SK-N-SH treated with all-trans-retinoic acid at 6 μM for 48 hours (cell line): ENCODE results near the gene PCNA.

Source experiments
- ARNTL ChIP-seq: fragments of 450-650 bp; formaldehyde crosslinking; IDR thresholded peaks from 2 replicates; pipeline ENCODE4 v1.5.0; 2020; ENCODE audit warnings: low read depth, mild to moderate bottlenecking, moderate library complexity, borderline replicate concordance
- BACH2 ChIP-seq: fragments of 250-450 bp; sonication (Bioruptor Pico); IDR thresholded peaks from 2 replicates; pipeline ENCODE4 v1.9.0; 2021; ENCODE audit warnings: mild to moderate bottlenecking, borderline replicate concordance
- GLIS3 ChIP-seq: fragments of 250-450 bp; sonication (Bioruptor Pico); IDR thresholded peaks from 2 replicates; pipeline ENCODE4 v1.5.0; 2020; ENCODE audit warnings: mild to moderate bottlenecking, moderate library complexity
- OSR1 ChIP-seq: fragments of 250-450 bp; sonication (Bioruptor Pico); IDR thresholded peaks from 2 replicates; pipeline ENCODE4 v1.8.0; 2022; ENCODE audit warnings: moderate library complexity, mild to moderate bottlenecking, inconsistent platforms
- ZC3H10 ChIP-seq: fragments of 250-450 bp; sonication (Bioruptor Pico); IDR thresholded peaks from 2 replicates; pipeline ENCODE4 v1.5.1; 2021; ENCODE audit warnings: mild to moderate bottlenecking, moderate library complexity
- ZFP30 ChIP-seq: fragments of 450-650 bp; formaldehyde crosslinking; IDR thresholded peaks from 2 replicates; pipeline ENCODE4 v1.5.0; 2022; ENCODE audit warnings: mild to moderate bottlenecking, moderate library complexity
- ZNF565 ChIP-seq: fragments of 450-650 bp; formaldehyde crosslinking; conservative IDR thresholded peaks from 2 replicates; pipeline ENCODE4 v1.5.0; 2020; ENCODE audit warnings: low read depth, mild to moderate bottlenecking, moderate library complexity
- ZNF70 ChIP-seq: fragments of 450-650 bp; formaldehyde crosslinking; IDR thresholded peaks from 2 replicates; pipeline ENCODE4 v1.5.0; 2020; ENCODE audit warnings: mild to moderate bottlenecking, moderate library complexity
- ZNF8 ChIP-seq: fragments of 450-650 bp; formaldehyde crosslinking; IDR thresholded peaks from 2 replicates; pipeline ENCODE4 v1.5.0; 2020; ENCODE audit warnings: mild to moderate bottlenecking, moderate library complexity
- TF ChIP-seq, protein P1 (sequence below): fragments of 250-450 bp; sonication (Bioruptor Pico); IDR thresholded peaks from 2 replicates; pipeline ENCODE4 v1.5.1; 2020; ENCODE audit warnings: low read depth, mild to moderate bottlenecking, moderate library complexity
- TF ChIP-seq, protein P2 (sequence below): fragments of 250-450 bp; sonication (Bioruptor Pico); IDR thresholded peaks from 2 replicates; pipeline ENCODE4 v1.8.0; 2020; ENCODE audit warnings: mild to moderate bottlenecking, moderate library complexity, borderline replicate concordance

DNA sequence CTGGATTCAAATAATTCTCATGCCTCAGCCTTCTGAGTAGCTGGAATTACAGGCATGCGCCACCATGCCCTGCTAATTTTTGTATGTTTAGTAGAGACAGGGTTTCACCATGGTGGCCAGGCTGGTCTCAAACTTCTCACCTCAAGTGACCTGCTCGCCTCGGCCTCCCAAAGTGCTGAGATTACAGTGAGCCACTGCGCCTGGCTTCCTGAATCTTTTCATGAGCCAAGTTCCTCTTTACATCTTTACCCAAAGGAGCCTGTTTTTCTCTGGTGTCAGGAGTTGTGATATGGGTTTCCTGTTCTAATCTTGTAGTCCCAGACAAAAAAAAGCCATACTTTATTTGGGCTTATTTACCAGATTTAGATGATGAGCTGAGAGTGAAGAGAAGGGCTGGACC is 34.4 kb downstream of the PCNA start:
- TF ChIP-seq ZNF70: no peak
- no peak for TF ChIP-seq ZFP30 (CRISPR knock-in tag)
- TF ChIP-seq, protein P1, sequence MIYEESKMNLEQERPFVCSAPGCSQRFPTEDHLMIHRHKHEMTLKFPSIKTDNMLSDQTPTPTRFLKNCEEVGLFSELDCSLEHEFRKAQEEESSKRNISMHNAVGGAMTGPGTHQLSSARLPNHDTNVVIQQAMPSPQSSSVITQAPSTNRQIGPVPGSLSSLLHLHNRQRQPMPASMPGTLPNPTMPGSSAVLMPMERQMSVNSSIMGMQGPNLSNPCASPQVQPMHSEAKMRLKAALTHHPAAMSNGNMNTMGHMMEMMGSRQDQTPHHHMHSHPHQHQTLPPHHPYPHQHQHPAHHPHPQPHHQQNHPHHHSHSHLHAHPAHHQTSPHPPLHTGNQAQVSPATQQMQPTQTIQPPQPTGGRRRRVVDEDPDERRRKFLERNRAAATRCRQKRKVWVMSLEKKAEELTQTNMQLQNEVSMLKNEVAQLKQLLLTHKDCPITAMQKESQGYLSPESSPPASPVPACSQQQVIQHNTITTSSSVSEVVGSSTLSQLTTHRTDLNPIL (CRISPR knock-in tag): no peak
- no peak for TF ChIP-seq GLIS3 (CRISPR knock-in tag)
- TF ChIP-seq ZNF8: no peak
- TF ChIP-seq, protein P2, sequence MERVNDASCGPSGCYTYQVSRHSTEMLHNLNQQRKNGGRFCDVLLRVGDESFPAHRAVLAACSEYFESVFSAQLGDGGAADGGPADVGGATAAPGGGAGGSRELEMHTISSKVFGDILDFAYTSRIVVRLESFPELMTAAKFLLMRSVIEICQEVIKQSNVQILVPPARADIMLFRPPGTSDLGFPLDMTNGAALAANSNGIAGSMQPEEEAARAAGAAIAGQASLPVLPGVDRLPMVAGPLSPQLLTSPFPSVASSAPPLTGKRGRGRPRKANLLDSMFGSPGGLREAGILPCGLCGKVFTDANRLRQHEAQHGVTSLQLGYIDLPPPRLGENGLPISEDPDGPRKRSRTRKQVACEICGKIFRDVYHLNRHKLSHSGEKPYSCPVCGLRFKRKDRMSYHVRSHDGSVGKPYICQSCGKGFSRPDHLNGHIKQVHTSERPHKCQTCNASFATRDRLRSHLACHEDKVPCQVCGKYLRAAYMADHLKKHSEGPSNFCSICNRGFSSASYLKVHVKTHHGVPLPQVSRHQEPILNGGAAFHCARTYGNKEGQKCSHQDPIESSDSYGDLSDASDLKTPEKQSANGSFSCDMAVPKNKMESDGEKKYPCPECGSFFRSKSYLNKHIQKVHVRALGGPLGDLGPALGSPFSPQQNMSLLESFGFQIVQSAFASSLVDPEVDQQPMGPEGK (CRISPR knock-in tag): no peak
- TF ChIP-seq BACH2 (CRISPR knock-in tag): no peak
- no peak for TF ChIP-seq ZC3H10 (CRISPR knock-in tag)
- TF ChIP-seq ARNTL (CRISPR knock-in tag): no peak
- TF ChIP-seq ZNF565 (CRISPR knock-in tag): no peak
- no peak for TF ChIP-seq OSR1 (CRISPR knock-in tag)
